Parathyroid adenoma (tissue), 2 donors: ENCODE data around the gene PDZD8.

Experiments used
- H2AFZ ChIP-seq: fragments of 300-600 bp; sonication (generic); one replicate; pipeline ENCODE4 v1.7.0; 2017; ENCODE audit warnings: antibody characterized with exemption, mild to moderate bottlenecking
- H3K27ac ChIP-seq: fragments of 300-600 bp; sonication (generic); one replicate; pipeline ENCODE4 v1.7.0; 2017
- H3K27me3 ChIP-seq: fragments of 300-600 bp; sonication (generic); one replicate; pipeline ENCODE4 v1.7.0; 2017; ENCODE audit warnings: low read length; ENCODE audit not compliant: control insufficient read depth, insufficient read depth
- H3K36me3 ChIP-seq: fragments of 300-600 bp; sonication (generic); one replicate; pipeline ENCODE4 v1.7.0; 2017; ENCODE audit warnings: low read length; ENCODE audit not compliant: control insufficient read depth, insufficient read depth
- H3K4me1 ChIP-seq: fragments of 300-600 bp; sonication (generic); one replicate; pipeline ENCODE4 v1.7.0; 2017; ENCODE audit warnings: control low read depth
- H3K4me2 ChIP-seq: fragments of 300-600 bp; sonication (generic); one replicate; pipeline ENCODE4 v1.7.0; 2017; ENCODE audit warnings: low read length
- H3K4me3 ChIP-seq: fragments of 300-600 bp; sonication (generic); one replicate; pipeline ENCODE4 v1.7.0; 2017; ENCODE audit warnings: low read depth, low read length
- H3K79me2 ChIP-seq: fragments of 300-600 bp; sonication (generic); one replicate; pipeline ENCODE4 v1.7.0; 2017; ENCODE audit warnings: control low read depth
- H3K9ac ChIP-seq: fragments of 300-600 bp; sonication (generic); one replicate; pipeline ENCODE4 v1.7.0; 2017; ENCODE audit warnings: mild to moderate bottlenecking
- H3K9me3 ChIP-seq: fragments of 300-600 bp; sonication (generic); one replicate; pipeline ENCODE4 v1.7.0; 2017; ENCODE audit warnings: low read length; ENCODE audit not compliant: control insufficient read depth
- CTCF ChIP-seq: fragments of 300-600 bp; sonication (generic); IDR thresholded peaks from one replicate; pipeline ENCODE4 v1.7.0; 2017; ENCODE audit warnings: antibody characterized with exemption, mild to moderate bottlenecking
- donor health status: primary hyperparathyroidism.

PDZD8 gene

DNA sequence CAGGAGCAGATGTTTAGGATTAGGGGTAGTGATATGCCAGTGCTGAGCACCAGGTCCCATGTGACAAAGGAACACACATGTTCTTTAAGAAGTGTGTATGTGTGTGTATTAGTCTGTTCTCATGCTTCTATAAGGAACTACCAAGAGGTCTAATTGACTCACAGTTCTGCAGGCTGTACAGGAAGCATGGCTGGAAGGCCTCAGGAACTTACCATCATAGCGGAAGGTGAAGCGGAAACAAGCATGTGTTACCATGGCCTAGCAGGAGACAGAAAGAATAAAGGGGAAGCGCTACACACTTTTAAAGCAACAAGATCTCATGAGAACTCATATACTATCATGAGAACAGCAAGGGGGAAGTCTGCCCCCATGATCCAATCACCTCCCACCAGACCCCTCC lies 22.8 kb upstream of the PDZD8 start:
- Histone ChIP-seq H3K36me3 (no peaks in the 10 kb centered on the region), H3K27me3 (no peaks in the 10 kb centered on the region), H3K27ac (no peak overlapping the region), H3K79me2 (no peaks in the 10 kb centered on the region), H3K4me3 (no peak overlapping the region), H2AFZ (no peak overlapping the region), H3K4me1 (peaks cover under 1% of the 10 kb centered on the region), H3K9ac (no peak overlapping the region), H3K9me3 (no peaks in the 10 kb centered on the region), H3K4me2 (no peak overlapping the region)
- TF ChIP-seq CTCF = no peak

DNA sequence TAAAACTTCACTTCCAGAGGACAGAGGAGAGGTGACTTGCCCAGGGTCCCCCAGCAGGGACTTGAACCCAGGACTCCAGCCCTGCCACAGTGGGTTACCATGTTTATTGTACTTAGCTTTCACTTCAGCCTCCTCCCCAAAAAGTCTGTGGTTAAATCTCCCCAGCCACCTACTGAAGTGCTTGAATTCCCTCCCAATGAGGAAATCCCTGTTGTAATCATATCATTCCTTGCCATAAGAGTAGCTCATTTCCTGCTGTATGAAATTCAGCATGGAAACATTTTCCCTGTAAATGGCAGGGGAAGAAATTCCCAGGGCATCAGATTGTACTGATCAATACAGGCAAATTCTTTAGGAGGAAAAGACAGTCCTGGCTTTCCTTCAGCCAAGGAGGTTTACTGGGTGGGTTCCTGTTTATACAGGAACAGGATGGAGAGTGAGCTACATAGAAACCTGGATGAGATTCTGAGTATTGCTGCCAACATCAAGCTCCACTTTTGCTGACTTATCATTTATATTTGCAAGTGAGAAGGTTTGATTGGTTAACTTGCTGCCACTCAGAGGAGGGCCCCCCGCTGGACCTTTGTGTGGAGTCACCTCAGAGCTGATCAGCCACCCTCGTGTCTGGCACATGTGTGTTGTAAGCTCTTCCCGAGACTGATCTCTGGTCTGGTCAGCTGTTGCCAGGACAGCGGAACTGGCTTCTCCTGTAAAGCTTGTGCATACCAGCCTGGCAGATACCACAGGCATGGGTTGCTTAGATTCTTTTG lies 16.4 kb upstream of the PDZD8 start:
- no peaks in the 10 kb centered on the region for H3K9me3 ChIP-seq
- peak overlapping the region; percentile 47 for H2AFZ ChIP-seq
- H3K4me3 ChIP-seq = no peak overlapping the region
- peak overlapping the region; percentile 45 for H3K4me2 ChIP-seq
- no peaks in the 10 kb centered on the region for H3K36me3 ChIP-seq
- no peak overlapping the region for H3K9ac ChIP-seq
- H3K27ac ChIP-seq = peak overlapping the region; percentile 1
- no peak for TF ChIP-seq CTCF
- H3K4me1 ChIP-seq = peaks cover 12% of the 10 kb centered on the region
- no peaks in the 10 kb centered on the region for H3K27me3 ChIP-seq
- no peaks in the 10 kb centered on the region for H3K79me2 ChIP-seq

DNA sequence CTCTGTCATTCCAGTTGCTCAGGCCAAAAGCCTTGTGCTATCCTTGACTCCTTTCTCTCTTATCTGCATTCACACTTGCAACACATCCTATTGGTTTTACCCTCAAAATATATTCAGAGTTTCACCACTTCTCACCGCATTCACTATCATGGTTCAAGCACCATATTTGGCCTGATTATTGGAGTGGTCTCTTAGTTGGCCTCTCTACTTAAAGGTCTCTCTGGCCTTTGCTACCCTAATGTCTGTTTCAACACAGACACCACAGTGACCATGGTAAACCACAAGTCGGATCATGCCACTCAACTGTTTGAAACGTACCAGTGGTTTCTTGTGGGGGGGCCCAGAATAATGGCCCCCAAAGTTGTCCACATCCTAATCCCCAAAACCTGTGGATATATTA lies 15.2 kb upstream of the PDZD8 start:
- Histone ChIP-seq H2AFZ (no peak overlapping the region), H3K9me3 (no peaks in the 10 kb centered on the region), H3K4me1 (peaks cover 12% of the 10 kb centered on the region), H3K27ac (no peak overlapping the region), H3K79me2 (no peaks in the 10 kb centered on the region), H3K4me2 (no peak overlapping the region), H3K36me3 (no peaks in the 10 kb centered on the region), H3K4me3 (no peak overlapping the region), H3K9ac (no peak overlapping the region), H3K27me3 (no peaks in the 10 kb centered on the region)
- TF ChIP-seq CTCF = no peak

GRCh38 chr10:117386805-117387204 lies 11.6 kb upstream of the PDZD8 start:
- no peak overlapping the region for H3K4me3 ChIP-seq
- no peaks in the 10 kb centered on the region for H3K27me3 ChIP-seq

More at GRCh38 chr10:117386805-117387204, 11.6 kb upstream of the PDZD8 start:
- Histone ChIP-seq H3K4me1 (peaks cover 5% of the 10 kb centered on the region), H3K9ac (no peak overlapping the region), H3K36me3 (no peaks in the 10 kb centered on the region), H2AFZ (no peak overlapping the region), H3K79me2 (no peaks in the 10 kb centered on the region), H3K27ac (no peak overlapping the region), H3K4me2 (no peak overlapping the region), H3K9me3 (no peaks in the 10 kb centered on the region)
- TF ChIP-seq CTCF = no peak
